Parathyroid adenoma (tissue), 2 donors: ENCODE data around the gene ENPP5.
A peak's percentile ranks its signal among the peaks of the same experiment; 100 is the strongest.
"Not testable (repeated sequence)": the region's sequence is repeated elsewhere in the genome, so short reads cannot be mapped to it uniquely, and the experiment has no call there.

Experiments used
- H2AFZ ChIP-seq: fragments of 300-600 bp; sonication (generic); one replicate; pipeline ENCODE4 v1.7.0; 2017; ENCODE audit warnings: antibody characterized with exemption, mild to moderate bottlenecking
- H3K27ac ChIP-seq: fragments of 300-600 bp; sonication (generic); one replicate; pipeline ENCODE4 v1.7.0; 2017
- H3K27me3 ChIP-seq: fragments of 300-600 bp; sonication (generic); one replicate; pipeline ENCODE4 v1.7.0; 2017; ENCODE audit warnings: low read length; ENCODE audit not compliant: control insufficient read depth, insufficient read depth
- H3K36me3 ChIP-seq: fragments of 300-600 bp; sonication (generic); one replicate; pipeline ENCODE4 v1.7.0; 2017; ENCODE audit warnings: low read length; ENCODE audit not compliant: control insufficient read depth, insufficient read depth
- H3K4me1 ChIP-seq: fragments of 300-600 bp; sonication (generic); one replicate; pipeline ENCODE4 v1.7.0; 2017; ENCODE audit warnings: control low read depth
- H3K4me2 ChIP-seq: fragments of 300-600 bp; sonication (generic); one replicate; pipeline ENCODE4 v1.7.0; 2017; ENCODE audit warnings: low read length
- H3K4me3 ChIP-seq: fragments of 300-600 bp; sonication (generic); one replicate; pipeline ENCODE4 v1.7.0; 2017; ENCODE audit warnings: low read depth, low read length
- H3K79me2 ChIP-seq: fragments of 300-600 bp; sonication (generic); one replicate; pipeline ENCODE4 v1.7.0; 2017; ENCODE audit warnings: control low read depth
- H3K9ac ChIP-seq: fragments of 300-600 bp; sonication (generic); one replicate; pipeline ENCODE4 v1.7.0; 2017; ENCODE audit warnings: mild to moderate bottlenecking
- H3K9me3 ChIP-seq: fragments of 300-600 bp; sonication (generic); one replicate; pipeline ENCODE4 v1.7.0; 2017; ENCODE audit warnings: low read length; ENCODE audit not compliant: control insufficient read depth
- CTCF ChIP-seq: fragments of 300-600 bp; sonication (generic); IDR thresholded peaks from one replicate; pipeline ENCODE4 v1.7.0; 2017; ENCODE audit warnings: antibody characterized with exemption, mild to moderate bottlenecking
- donor health status: primary hyperparathyroidism.

Gene ENPP5

GRCh38 chr6:46134216-46134615 is 36.6 kb downstream of the ENPP5 start:
- Histone ChIP-seq H3K9me3 (no peaks in the 10 kb centered on the region), H3K27ac (no peak overlapping the region), H3K36me3 (no peaks in the 10 kb centered on the region), H2AFZ (no peak overlapping the region), H3K4me3 (no peak overlapping the region), H3K4me2 (no peak overlapping the region), H3K79me2 (no peaks in the 10 kb centered on the region), H3K4me1 (peaks cover 7% of the 10 kb centered on the region), H3K9ac (no peak overlapping the region), H3K27me3 (no peaks in the 10 kb centered on the region)
- TF ChIP-seq CTCF: no peak

- H3K79me2 ChIP-seq, H3K27ac ChIP-seq, H3K4me3 ChIP-seq, H3K9ac ChIP-seq, H3K36me3 ChIP-seq, H3K9me3 ChIP-seq, H2AFZ ChIP-seq, H3K27me3 ChIP-seq, H3K4me2 ChIP-seq, H3K4me1 ChIP-seq: not testable (repeated sequence)
These were observed 39.5 kb downstream of the ENPP5 start for GRCh38 chr6:46131291-46131690.

GRCh38 chr6:46130666-46131065 is 40.1 kb downstream of the ENPP5 start:
- Histone ChIP-seq H3K27me3 (no peaks in the 10 kb centered on the region), H3K79me2 (peaks cover 2% of the 10 kb centered on the region), H3K36me3 (no peaks in the 10 kb centered on the region), H3K4me2 (peak overlapping the region; percentile 83), H3K4me1 (no peaks in the 10 kb centered on the region), H2AFZ (peak overlapping the region; percentile 85), H3K9ac (no peak overlapping the region), H3K4me3 (peak overlapping the region; percentile 90), H3K9me3 (no peaks in the 10 kb centered on the region), H3K27ac (no peak overlapping the region)
- no peak for TF ChIP-seq CTCF

GRCh38 chr6:46129629-46130511 is 40.9 kb downstream of the ENPP5 start, which contains the start of gene ENPP4:
TSS of gene ENPP4 (plus strand) at chr6:46129989. CDS start at chr6:46139584, 9,595 bp downstream.
- Histone ChIP-seq H3K27ac (peak within 1 kb of the TSS; percentile 43), H3K4me1 (no peaks in the 10 kb centered on the region), H3K4me2 (peak within 1 kb of the TSS; percentile 83), H3K9ac (peak within 1 kb of the TSS; percentile 6), H3K79me2 (peaks cover 3% of the 10 kb centered on the region), H3K9me3 (no peaks in the 10 kb centered on the region), H3K4me3 (peak within 1 kb of the TSS; percentile 90), H3K27me3 (no peaks in the 10 kb centered on the region), H2AFZ (peak within 1 kb of the TSS; percentile 85), H3K36me3 (no peaks in the 10 kb centered on the region)
- peak; percentile 14 for TF ChIP-seq CTCF

- Histone ChIP-seq H3K9ac (peak overlapping the region; percentile 3), H3K27me3 (no peaks in the 10 kb centered on the region), H3K4me1 (no peaks in the 10 kb centered on the region), H3K4me2 (peak overlapping the region; percentile 83), H3K36me3 (no peaks in the 10 kb centered on the region), H3K27ac (peak overlapping the region; percentile 43), H2AFZ (peak overlapping the region; percentile 85), H3K9me3 (no peaks in the 10 kb centered on the region), H3K4me3 (peak overlapping the region; percentile 90), H3K79me2 (peaks cover 4% of the 10 kb centered on the region)
- TF ChIP-seq CTCF: no peak
These were observed 41.5 kb downstream of the ENPP5 start for GRCh38 chr6:46129291-46129628.
